HG03378 (cell line): ENCODE results near the gene CUEDC1.

Experiments
- ATAC-seq: cut with Tn5 transposase; IDR thresholded peaks from one replicate; pipeline ENCODE4 v1.9.1; 2021; ENCODE audit warnings: mild to moderate bottlenecking, moderate library complexity; ENCODE audit not compliant: unreplicated experiment

Gene CUEDC1

DNA sequence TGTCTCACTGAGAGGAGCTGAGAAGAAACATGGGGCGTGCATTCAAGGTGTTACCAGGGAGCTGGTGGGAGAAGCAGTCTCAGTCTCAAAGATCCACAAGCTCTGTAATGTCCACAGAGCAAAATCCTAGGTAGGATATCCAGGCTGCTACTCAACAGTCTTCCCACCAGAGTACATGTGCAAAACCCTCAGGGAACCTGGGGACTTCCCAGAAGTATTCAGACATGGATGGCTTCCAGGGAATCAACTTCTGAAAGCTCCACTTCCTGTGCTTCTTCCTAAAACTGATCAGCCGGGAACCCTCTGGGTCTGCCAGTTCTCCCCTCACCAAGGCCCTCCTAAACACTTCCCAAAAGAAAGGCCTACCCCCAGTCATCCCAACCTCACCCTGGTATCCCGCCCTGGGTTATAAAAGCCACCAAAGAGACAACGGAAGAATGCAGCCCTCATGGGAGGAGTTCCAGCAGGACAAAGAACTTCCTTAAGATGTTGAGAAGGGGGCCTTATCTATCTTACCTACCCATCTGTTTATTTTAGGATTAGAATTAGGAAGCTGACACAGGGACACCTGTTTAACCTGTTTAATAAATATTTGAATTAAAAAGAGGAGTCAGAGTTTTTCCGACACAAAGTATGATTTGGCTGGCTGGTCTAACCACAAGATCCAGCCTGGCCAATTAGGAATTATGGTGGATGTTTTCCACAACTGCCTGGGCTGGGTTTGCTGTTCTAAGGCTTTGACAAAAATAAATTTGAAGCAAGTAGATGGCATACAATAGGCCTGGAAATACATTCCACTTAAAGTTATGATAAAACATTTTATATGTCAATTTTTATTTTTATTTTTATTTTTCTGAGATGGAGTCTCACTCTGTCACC, 37.0 kb downstream of the CUEDC1 start:
- ATAC-seq: no peak

DNA sequence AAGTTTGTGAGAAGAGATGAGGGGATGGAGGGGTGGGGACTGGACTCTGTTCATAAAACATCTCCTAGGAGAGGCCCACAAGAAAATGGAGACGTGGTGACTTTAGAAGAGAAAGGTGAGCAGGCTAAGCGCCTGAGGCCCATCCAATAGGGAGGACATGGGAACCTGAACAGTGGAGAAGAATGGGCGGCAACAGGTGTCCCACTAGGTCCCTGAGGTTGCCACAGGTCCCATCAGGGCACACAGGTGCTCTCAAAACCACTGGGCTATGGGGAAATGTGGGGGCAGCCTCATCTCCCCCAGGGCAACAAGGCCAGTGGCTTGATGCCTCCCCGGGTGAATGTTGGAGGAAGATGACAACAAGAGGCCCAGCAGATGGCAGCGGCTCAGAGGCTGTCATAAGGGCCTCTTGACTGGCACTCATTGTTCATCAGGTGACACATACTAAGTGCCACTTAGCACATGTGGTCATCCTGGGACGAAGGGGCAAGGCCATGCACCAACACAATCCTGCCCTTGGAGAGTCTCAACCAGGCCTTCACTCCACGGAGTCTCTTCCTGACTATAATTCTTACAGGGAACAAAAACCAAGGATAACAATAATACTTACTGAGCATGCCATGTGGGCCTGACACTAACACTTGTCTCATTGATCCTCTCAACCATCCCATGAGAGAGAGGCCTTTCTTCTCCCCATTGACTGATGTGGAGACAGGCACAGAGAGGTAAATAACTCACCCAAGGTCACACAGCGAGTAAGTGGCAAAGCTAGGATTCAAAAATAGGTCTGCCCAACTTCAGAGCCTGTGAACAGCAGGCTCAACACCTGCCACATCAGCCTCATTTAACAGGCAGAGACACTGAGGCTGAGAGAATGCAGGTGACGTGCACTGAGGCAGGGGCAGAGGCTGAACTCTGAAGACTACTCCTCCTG, 38.0 kb downstream of the CUEDC1 start:
- no peak for ATAC-seq

DNA sequence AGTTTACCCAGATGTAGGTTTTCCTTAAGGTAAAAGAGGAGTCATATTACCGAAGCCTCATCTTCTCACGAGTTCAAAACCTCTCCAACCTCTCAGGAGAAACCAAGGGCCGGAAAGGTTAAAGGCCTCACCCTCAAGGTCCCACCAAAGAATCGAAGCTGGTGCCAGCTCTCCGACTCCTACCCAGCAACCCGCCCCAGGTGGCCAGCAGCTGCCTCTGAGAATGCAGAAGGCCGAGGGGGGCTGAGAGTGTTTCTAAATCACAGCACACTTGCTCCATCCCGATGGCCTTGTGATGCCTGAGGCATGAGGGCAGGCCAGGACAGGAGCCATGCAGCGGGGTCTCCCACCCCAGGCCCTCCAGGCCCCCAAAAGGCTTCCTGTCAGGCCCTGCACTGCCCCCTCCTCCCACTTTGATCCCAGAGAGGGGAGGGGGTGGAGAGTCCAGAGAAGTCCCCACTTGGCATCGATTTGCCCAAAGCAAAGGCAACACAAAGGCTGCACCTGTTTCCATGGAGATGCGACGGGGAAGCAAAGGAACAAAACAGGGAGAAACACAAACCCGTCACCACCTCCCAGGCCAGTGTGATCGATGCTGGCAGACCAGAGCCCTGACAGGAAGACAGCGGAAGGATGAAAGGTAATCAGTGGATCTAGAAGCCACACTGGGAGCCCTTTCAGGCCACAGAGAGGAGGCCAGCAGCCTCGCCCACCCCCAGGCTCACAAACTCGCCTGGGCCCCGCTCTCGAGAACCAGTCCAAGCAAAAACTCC, 39.0 kb downstream of the CUEDC1 start:
- no peak for ATAC-seq

DNA sequence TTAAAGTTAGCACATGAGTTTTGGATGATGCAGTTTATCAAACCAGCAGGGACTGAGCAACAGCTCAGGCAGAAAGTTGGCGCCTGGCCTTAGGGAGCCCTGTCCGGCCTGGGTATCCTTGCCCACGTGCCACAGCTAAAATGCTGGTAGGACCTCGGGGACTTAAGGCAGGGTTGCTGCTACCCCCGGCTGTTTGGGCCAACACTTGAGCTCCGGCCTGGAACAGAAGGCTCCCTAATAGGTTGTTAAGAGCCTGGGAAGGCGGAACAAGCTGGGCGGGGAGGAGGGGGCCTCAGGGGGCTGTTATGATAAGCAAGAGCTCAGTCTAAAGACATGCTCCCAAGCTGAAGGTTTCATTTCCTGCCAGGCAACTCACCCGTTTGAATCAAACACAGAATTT, 39.7 kb downstream of the CUEDC1 start:
- no peak for ATAC-seq

DNA sequence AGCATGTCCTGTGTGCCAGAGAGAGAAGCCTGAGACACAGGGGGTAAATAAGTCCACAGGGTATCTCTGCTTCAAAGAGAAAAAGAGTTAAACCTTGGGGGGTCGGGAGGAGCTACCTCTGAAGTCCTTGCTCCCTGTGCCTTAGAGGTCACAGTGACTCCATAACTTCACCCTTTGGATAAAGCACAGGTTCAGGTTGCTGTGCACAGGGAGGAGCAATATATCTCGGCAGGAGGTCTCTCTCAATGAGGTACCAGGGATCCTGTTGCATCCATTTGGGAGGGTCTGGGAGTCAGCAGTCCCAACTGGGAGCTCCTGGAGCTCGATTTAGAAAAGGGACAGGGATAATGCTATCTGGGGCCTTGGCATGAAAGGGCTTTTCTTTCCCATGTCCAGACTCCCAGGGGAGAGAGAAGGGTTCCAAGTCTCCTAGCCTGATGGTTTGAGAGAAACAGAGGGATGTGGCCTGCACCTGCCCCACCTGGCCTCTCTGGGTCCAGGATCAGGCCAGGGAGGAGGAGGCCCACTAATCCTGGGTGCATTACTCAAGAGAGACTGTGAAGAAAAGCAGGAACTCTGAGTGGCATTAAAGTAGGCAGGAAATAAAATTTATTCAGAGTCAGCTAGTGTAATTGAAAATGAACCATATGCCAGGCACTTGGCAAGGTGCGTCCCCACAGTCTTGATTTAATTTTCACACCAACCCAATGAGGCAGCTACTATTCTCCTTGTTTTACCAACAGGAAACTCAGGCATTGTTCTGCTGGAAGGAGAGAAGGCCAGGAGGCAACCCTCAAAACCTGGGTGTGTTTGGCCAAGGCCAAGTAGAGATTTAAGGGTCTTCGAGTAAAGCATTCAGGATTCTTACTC, 40.7 kb downstream of the CUEDC1 start:
- ATAC-seq: no peak

DNA sequence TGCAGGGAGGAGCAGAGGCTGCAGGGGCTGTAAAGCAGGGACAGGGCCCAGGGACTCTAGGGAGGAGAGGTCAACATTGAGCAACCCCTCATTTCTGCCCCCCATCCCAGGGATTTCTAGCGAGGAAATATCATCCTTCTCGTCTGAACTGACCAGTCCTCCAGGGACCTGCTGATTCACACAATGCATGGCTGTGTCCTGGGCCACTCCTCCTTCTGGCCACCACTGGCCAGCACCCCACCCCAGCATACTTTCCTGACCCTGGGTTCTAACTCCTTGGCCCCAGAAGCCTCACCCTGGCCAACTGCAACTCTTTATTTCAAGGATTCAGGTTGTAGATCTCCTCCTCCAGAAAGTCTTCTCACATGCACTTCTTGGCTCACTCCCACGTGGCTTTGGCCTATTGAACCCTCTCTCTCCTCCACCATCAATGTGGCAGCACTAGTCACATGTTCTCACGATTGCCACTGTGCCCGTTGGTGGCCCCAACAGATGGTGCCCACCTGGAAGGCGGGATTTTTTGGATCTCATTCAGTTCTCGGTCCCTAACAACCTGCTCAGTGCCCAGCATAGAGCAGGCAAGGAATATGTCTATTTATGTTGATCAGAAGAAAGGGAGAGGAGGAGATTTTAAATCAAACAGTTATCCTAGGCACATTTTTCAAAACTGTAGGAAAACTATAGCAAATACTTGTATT, 41.5 kb downstream of the CUEDC1 start:
- no peak for ATAC-seq

DNA sequence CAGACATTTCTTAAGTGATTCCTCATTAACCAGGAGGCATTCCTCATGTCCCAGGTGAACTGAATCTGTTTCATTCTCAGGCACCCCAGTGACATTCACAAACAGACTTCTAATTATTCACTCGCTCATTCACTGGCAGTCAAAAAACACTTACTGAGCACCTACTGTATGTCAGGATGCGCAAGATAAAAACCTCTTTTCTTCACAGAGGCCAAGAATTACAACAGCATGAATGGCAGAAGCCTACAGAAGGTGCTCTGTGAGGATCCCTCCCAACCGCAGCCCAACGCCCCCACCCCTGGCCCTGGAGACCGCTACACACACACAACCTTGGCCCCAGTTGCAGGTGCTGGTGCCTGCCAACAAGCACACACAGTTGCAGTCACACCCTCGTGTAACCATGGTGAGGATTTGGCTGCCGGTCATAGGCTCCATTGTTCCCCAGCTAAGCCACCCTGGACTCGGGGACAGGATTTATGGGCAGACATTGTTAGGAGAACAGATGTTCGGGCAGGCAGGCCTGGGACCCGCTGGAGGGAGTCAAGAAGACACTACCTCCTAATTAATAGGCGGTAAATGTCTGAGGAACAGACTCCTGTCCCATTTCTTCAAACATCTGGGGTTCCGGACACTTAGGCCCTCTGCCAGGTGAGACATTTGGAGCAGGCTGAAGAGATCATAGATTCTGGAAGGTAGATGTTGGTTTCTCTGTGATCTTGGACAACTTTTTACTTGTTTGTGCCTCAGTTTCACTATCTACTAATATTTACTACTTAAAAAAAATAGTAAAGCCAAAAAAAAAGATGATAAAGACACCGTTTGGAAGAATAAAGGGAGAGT, 43.2 kb downstream of the CUEDC1 start:
- no peak for ATAC-seq

DNA sequence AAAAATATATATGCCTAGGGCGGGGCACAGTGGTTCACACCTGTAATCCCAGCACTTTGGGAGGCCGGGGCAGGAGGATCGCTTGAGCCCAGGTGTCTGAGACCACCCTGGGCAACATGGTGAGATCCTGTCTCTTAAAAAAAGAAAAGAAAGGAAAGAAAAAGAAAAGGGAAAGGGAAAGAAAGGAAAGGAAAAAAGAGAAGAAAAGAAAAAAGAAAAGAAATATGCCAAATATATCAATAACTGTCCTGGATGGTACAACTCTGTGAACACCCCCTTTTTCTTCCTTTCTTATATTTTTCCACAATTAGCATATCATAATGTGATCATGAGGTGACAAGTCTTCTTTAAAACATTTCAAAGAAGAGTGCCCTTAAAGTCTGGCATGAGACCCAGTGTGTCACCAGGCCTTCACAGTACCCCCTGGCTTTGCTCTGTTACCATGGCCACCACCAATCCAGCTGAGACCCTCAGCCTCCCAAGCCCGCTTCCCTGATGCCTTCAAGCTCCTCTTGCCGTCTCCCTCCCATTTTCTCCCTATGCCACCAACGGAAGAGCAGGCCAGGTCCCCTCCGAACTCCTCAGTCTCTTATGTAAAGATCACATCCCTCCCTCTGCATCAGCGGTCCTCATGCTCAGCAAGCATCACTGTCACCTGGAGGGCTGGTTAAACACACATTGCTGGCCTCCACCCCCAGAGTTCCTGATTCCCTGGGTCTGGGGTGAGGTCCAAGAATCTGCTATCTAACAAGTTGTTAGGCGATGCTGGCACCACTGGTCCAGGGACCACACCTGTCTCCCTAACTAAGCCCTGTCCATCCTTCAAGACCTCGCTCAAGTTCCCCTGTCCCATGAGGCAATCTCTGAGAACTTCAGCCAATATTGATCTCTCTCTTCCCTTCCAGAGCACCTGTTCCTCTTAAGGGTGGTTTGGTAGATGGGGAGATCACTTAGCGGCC, 44.5 kb downstream of the CUEDC1 start:
- ATAC-seq: no peak

DNA sequence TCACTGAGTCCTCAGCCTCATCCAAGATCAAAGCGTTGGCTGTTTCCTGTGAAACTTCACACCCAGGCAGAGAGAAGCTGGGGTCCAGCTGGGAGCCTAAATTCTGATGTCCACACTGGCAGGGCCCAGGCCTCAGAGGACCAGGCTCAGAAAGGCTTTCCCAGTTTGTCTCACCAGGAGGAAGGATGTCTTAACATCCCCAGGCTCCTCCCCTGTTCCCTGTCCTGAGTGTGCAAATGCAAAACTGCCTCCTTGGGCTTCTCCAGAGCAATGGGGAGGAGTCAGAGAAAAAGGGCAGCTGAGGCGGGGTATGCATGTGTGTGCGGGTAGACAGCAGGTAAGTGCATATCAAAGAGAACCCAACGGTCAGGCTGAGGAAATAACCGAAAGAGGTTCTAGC, 45.7 kb downstream of the CUEDC1 start:
- ATAC-seq: no peak

DNA sequence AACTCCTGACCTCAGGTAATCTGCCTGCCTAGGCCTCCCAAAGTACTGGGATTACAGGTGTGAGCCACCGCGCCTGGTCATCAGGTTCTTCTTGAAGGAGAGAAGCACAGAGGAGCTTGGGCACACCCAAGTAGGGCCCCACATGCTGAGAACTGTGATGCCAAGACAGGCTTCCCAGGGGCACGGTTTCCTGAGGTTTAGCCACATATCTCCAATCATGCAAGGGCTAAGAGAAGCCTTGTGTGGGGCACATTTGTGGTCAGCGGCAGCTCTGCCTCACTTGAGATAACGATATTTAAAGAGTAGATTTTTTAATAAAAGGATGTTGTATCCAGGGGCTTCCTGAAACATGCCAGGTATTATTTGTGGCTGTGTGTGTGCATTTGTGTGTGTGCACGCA, 46.9 kb downstream of the CUEDC1 start:
- ATAC-seq: no peak

DNA sequence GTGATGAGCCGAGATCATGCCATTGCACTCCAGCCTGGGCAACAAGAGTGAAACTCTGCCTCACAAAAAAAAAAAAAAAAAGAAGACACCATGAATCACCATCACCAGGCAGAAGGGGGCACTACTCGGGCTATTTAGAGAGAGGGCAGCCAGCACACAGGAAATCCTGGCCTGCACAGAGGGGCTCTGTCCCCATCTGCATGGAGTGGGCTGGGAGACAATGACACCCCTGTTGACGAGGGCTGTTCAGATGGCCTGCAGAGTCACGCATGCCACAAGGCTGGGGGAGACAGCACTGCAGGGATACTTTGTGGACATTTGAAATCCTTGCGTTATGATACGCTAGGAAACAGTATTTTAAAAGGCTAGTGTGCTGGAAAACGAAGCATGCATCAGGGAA, 48.3 kb downstream of the CUEDC1 start:
- ATAC-seq: no peak

DNA sequence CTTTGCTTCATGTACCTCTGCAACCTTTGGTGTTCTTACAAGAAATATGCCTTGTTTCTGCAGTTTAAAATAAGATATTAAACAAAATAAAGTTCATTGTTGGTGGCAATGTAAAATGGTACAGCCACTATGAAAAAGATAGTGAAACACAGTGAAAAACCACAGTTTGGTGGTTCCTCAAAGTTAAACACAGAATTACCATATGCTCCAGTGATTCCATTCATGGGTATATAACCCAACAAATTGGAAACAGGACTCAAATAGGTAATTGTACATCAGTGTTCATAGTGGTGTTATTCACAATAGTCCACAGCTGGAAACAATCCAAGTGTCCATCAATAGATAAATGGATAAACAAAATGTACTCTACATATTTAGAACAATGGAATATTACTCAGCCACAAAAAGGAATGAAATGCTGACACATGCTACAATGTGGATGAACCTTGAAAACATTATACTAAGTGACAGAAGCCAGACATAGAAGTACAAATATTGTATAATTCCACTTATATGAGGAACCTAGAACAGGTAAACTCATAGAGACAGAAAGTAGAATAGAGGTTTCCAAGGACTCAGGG, 49.2 kb downstream of the CUEDC1 start:
- ATAC-seq: no peak

DNA sequence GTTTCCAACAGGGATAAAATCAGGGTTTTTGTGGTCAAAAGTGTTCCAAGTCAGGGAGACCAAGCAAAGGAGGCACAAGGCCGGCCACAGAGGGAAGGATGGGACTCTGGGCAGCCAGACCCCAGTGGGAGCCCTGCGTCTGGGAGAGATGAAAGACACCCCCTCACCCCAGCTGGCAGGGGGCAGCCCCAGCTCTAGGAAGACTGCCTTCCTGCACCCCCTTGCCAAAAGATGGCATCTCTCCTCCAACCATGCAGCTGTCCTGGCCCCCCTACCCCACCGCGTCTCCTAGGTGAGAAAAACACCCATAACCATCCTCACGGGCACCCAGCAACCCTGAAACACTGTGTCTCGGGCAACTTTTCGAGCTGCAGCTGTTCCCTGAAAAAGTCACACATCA, 51.3 kb downstream of the CUEDC1 start:
- ATAC-seq: no peak

DNA sequence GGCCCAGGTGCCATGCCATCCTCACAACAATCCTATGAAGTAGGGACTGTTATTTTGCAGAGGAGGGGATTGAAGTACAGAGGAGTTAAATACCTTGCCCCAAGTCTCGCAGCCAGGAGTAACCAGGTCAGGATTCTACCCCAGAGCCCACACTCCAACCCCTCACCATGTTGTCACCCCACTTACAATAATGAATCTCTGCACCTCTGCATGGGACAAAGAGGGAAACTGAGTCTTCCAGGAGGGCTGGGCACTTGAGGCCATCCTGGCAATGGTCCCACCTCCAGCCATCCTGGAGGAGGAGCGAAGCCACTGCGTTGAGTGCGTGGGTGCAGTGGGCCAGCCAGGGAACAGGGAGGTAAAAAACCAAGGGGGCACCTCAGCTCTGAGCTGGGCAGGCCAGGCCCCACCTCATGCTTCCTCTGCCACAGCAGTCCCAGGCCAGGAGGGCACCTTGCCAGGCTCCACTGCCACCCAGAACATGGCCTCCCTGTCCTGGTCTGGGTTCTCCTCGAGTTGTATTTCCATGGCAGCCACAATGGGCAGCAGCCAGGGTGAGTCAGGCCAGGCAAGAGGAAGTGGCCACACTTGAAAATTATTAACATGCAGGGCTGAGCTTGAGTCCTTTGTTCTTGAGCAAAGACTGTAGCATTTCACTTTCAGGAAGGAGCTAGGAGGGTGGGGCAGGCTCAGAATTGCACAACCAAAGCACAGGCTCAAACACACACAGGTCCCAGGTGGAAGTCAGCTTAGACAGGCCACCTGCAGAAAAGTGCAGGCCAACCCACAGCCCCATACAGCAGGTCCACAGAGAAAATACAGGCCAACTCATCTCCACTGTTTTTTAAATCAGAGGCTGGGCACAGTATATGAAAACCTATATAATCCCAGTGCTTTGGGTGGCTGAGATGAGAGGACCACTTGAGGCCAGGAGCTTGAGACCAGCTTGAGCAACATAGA, 52.1 kb downstream of the CUEDC1 start:
- peak; percentile 60 for ATAC-seq

DNA sequence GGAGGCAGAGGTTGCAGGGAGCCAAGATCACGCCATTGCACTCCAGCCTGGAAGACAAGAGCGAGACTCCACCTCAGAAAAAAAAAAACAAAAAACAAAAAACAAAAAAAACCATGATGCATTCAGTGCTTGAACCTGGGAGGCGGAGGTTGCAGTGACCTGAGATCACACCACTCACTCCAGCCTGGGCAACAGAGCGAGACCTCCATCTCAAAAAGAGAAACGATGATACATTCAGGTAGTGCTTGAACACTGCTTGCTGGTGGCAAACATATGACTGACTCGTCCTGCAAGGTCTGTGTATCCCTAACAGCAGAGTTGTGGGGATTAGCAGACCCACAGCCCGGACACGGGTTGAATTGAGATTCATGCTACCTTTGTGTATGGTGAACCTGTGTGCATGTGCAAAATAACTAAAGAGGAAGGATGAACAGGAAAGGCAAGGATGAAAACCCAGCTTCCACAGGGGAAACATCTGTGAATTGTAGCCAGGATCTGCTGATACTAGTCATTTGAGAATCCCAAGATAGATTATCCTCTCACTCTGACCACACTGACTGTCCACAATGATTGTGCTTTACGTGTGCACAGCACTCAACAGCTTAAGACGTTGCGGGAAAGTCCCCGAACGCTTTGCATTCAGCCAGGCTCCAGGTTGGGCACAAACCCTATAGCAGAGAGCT, 53.0 kb downstream of the CUEDC1 start:
- ATAC-seq: peak; percentile 67
